ENCODE data around the gene FN1. TPM values are rescaled to one million over a fixed set of nuclear protein-coding genes. Genes with fewer than 3 reads are reported as not detected.

Gene FN1
- total RNA-seq, 1 donor from 2014 or later, result 2,584 TPM

- TF ChIP-seq, protein P1, sequence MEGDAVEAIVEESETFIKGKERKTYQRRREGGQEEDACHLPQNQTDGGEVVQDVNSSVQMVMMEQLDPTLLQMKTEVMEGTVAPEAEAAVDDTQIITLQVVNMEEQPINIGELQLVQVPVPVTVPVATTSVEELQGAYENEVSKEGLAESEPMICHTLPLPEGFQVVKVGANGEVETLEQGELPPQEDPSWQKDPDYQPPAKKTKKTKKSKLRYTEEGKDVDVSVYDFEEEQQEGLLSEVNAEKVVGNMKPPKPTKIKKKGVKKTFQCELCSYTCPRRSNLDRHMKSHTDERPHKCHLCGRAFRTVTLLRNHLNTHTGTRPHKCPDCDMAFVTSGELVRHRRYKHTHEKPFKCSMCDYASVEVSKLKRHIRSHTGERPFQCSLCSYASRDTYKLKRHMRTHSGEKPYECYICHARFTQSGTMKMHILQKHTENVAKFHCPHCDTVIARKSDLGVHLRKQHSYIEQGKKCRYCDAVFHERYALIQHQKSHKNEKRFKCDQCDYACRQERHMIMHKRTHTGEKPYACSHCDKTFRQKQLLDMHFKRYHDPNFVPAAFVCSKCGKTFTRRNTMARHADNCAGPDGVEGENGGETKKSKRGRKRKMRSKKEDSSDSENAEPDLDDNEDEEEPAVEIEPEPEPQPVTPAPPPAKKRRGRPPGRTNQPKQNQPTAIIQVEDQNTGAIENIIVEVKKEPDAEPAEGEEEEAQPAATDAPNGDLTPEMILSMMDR (IDR thresholded peaks at IDR 0.05; ENCODE audit: insufficient read depth, low read length, poor library complexity, severe bottlenecking), result no peak
- Histone ChIP-seq H3K27me3 (ENCODE audit: control insufficient read depth, insufficient read depth, low read length) (no peaks in the 10 kb centered on the region), H3K4me3 (ENCODE audit: low read depth, low read length) (no peak overlapping the region), H3K36me3 (ENCODE audit: control insufficient read depth, insufficient read depth, low read length) (peaks cover 3% of the 10 kb centered on the region)
- DNase-seq (ENCODE audit: low read depth), result no peak
Observed at GRCh38 chr2:215364157-215365155, 71.4 kb downstream of the FN1 start.

DNA sequence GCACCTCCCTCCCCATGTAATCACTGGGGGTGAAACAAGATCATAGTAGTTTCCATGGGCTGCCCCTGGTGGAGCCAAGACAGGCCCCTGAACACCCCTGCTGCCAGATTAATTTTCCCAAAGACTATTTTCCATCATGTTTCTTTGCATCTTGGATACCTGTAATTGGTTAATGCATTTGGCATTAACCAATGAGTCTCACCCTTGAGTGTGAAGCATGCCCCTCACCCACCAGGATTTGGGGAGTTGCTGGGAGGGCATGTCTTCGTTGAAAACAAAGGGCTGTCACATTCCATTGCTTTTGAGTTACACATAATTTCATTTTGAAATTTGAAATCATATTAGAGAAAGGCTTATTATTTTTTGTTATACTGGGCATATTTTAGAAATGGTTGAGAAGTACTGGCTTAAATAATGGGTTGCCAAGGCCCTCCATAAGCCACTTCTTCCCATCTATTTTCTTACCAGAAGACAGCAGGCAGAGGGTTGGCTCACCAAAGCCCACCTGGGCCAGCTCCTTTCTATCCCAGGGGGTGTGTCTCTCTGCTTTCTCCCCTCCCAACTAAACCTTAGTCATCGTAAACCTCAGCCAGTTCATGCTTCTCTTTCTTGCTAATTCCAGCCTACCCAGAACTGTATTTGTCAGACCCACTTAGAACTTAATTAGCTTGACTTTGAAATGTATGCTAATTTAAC lies 72.3 kb downstream of the FN1 start:
- DNase-seq (ENCODE audit: low read depth), result no peak
- H3K27me3 ChIP-seq (ENCODE audit: control insufficient read depth, insufficient read depth, low read length), result no peaks in the 10 kb centered on the region
- H3K36me3 ChIP-seq (ENCODE audit: control insufficient read depth, insufficient read depth, low read length), result peaks cover 3% of the 10 kb centered on the region
- TF ChIP-seq, protein P1 (IDR thresholded peaks at IDR 0.05; ENCODE audit: insufficient read depth, low read length, poor library complexity, severe bottlenecking), result no peak
- H3K4me3 ChIP-seq (ENCODE audit: low read depth, low read length), result no peak overlapping the region

- Histone ChIP-seq H3K4me3 (ENCODE audit: low read depth, low read length) (no peak overlapping the region), H3K27me3 (ENCODE audit: control insufficient read depth, insufficient read depth, low read length) (no peaks in the 10 kb centered on the region), H3K36me3 (ENCODE audit: control insufficient read depth, insufficient read depth, low read length) (peaks cover 3% of the 10 kb centered on the region)
- TF ChIP-seq, protein P1 (IDR thresholded peaks at IDR 0.05; ENCODE audit: insufficient read depth, low read length, poor library complexity, severe bottlenecking), result no peak
- DNase-seq (ENCODE audit: low read depth), result no peak
Observed at GRCh38 chr2:215363039-215363438, 72.8 kb downstream of the FN1 start.

- TF ChIP-seq, protein P1 (IDR thresholded peaks at IDR 0.05; ENCODE audit: insufficient read depth, low read length, poor library complexity, severe bottlenecking), result no peak
- Histone ChIP-seq H3K4me3 (ENCODE audit: low read depth, low read length) (no peak overlapping the region), H3K27me3 (ENCODE audit: control insufficient read depth, insufficient read depth, low read length) (no peaks in the 10 kb centered on the region), H3K36me3 (ENCODE audit: control insufficient read depth, insufficient read depth, low read length) (peaks cover 3% of the 10 kb centered on the region)
- no peak for DNase-seq (ENCODE audit: low read depth)
Observed at GRCh38 chr2:215362562-215362904, 73.3 kb downstream of the FN1 start.

DNA sequence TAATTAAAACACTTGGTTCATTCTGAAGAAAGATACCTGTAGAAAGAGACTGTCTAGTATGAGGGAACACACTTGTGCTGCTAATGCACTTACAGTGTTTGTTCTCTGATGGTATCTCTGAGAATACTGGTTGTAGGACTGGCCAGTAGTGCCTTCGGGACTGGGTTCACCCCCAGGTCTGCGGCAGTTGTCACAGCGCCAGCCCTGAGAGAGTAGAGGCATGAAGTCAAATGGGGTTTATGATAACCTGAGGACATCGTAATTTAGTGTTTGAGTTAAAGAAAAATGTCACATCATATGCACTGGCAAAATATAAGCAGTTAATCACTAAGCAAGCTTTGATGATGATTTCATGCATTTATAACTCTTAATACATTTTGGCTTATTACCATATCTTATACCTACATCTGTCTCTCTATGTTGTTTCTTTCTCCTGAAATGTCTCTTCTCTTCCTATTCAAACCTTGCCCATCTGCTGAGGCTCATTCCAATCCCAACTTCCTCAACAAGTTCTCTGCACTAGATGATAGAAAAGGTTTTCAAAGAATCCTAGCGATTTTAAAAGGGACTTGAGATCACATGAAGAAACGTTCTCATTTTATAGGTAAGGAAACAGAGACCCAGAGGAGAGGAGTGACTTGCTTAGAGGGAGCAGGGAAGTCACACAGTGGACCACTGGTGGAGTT lies 73.8 kb downstream of the FN1 start:
- TF ChIP-seq, protein P1 (IDR thresholded peaks at IDR 0.05; ENCODE audit: insufficient read depth, low read length, poor library complexity, severe bottlenecking), result no peak
- Histone ChIP-seq H3K27me3 (ENCODE audit: control insufficient read depth, insufficient read depth, low read length) (no peaks in the 10 kb centered on the region), H3K36me3 (ENCODE audit: control insufficient read depth, insufficient read depth, low read length) (peaks cover 3% of the 10 kb centered on the region), H3K4me3 (ENCODE audit: low read depth, low read length) (no peak overlapping the region)
- no peak for DNase-seq (ENCODE audit: low read depth)

Data from kidney epithelial cell (primary cell).